Suppressor macrophage treated with lipopolysaccharide for 4 hours (primary cell): ENCODE data around the gene FAN1.

ENCODE experiments used
- DNase-seq: peaks from one replicate; pipeline ENCODE4 v3.0.0-alpha.2; 2020

The FAN1 gene

GRCh38 chr15:30962659-30963058 is 58.9 kb downstream of the FAN1 start:
- DNase-seq = no peak

DNA sequence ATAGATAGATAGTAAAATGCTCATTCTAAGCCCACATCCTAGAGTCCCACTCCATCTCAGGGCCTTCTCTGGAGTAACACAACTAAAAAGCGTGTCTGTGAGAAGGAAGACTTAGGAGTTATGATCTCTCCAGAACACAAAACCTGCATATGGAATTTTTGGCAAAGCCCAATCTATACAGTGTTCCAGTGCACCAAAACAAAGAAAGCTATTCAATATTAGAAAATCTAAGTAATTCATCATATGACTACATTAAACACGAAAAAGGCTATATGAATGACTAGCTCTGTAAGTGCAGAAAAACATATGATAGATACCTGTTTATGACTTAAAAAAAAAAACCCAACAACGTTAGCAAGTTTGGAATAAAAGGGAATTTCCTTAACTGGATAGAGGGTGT is 60.0 kb downstream of the FAN1 start:
- no peak for DNase-seq

DNA sequence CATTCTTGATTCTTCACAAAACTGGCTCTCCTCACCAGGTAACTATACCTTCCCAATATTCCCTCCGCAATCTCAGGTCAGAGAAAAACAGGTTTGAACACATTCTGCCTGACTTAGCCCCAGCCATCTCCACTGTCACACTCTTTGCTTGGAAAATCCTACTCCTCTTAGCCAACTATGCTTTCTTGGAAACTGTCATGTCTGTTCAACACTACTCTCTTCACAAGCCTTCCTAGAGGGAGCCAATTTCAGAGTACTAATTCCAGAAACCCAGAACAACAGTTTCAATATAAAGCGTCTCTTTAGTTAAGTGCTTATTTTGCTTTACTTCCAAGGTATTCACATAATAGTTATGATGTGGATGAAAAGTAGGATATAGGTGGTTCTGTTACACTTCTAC is 66.0 kb downstream of the FAN1 start:
- DNase-seq = no peak

DNA sequence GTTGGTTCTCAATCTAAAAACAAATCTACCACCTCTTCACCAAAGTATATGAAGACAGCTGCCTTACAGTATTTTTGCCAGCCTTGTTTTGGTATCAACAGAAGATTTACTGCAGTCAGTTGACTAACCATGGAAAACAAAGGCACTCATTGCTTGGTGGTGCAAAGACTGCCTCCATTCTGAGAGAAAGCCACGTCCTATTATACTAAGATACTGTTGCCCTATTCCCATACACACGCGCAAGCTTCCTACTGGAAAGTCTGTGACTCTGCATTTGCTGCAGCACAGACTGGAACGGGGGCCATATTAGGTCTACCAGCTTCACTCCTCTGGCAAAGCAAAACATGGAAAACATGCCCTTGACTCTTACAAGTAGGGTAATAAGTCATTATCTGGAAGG is 69.7 kb downstream of the FAN1 start:
- no peak for DNase-seq

DNA sequence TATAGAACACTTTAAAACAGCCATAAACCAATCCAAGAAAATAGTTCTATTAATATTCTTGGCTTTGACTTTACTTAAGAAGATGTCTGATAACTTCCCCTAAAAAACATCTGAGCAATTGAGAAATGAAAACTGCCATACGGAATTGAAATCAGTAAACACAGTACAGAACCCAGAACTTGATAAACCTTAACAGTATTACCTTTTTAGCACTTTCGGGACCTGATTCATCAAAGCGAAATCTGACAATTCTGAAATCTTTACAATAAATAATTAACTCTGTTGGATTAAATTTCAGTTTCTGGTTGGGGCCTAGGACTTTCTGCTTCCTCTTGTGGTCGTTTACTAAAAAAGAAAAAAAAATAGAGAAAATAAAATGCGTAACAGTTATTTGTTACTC is 70.4 kb downstream of the FAN1 start:
- DNase-seq = peak; percentile 9

GRCh38 chr15:30978328-30978727 is 74.6 kb downstream of the FAN1 start:
- no peak for DNase-seq

- peak; percentile 34 for DNase-seq
These were observed 75.7 kb downstream of the FAN1 start for GRCh38 chr15:30979457-30979856.

GRCh38 chr15:30984118-30984517 is 80.4 kb downstream of the FAN1 start:
- DNase-seq = no peak

DNA sequence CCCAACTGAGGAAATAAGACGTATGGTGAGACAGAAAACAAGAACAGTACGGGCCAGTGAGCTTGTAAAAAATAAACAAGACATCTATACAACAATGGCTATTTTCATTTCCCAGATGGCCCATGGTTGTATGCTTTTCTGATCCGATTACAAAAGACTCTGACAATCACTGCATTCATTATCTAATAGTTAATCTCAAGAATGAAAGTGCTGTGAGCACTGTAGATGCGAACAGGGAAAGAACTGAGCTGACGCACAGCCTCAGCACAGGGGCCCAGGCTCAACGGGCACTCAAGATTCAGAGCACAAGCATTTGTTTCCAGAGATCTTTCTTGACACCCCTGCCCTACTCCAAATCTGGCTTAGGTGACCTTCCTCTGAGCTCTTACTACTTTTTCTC is 80.8 kb downstream of the FAN1 start:
- no peak for DNase-seq

- no peak for DNase-seq
These were observed 81.4 kb downstream of the FAN1 start for GRCh38 chr15:30985081-30985531.

DNA sequence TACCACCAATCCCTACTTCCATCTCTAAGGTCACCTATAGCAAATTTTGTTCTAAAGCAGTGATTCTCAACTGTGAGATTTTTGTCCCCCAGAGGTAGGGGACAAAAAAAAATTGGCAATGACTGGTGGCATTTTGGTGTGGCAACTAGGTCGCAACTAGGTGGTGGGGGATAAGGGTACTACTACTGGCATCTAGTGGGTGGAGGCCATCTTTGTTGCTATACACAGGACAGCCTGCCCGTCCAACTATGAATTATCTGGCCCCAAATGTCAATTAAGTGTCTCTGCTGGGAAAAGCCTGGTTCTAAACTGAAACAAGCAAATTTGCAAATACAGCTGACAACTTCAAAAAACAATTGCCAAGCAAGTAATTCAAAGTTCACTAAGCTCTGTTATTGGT is 86.3 kb downstream of the FAN1 start:
- peak; percentile 19 for DNase-seq

GRCh38 chr15:30990446-30991254 is 86.9 kb downstream of the FAN1 start:
- DNase-seq = peak; percentile 69

DNA sequence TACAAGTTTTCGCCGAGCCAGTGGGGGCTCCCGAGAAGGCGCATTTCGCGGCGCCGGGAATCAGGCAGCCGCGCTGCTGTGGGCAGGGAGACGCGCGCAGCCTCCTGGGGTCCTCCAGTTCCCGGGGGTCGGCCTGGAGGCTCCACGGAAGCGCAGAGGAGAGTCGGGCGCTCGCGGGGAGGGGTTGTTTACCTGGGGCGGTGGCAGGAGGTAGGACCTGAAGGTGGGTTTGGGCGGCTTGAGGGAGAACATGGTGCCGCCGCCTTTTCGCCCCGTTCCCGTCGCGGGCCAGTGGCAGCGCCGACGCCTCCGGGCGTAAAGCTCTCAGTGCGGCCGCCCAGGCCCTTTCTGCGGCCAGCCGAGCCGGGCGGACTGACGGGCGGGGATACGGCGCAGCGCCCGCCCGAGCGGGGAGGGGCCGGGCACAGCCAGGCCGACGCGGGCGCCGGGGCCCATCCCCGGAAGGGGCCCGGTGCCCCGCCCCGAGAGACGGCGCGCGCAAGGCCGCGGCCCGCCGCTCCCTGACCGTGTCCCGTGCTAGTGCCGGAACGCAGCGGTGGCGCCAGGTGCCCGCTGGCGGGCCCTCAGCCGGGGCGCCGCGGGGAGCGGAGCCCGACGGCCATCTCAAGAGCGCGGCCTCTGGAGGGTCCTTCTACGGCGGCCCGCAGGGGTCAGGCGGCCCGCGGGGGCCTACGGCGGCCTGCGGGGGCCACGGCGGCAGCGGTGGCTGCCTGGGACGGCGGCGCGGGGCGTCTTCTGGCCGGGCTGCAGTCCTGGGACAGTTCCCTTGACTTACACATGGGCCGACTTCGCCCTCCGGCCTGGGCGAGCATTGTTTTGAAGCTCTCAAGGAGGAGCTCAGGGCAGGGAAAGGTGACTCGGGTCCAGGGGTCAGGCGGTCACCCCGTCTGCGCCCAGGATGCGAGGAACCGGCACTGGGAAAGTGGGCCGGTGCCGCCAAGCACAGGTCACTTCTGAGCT is 87.8 kb downstream of the FAN1 start, which contains the start of gene MTMR10:
TSS of gene MTMR10 (minus strand) at position 374 of the 981 bp plus-strand sequence. CDS start at position 252, 122 bp downstream.
- DNase-seq = peak; percentile 90

GRCh38 chr15:30992249-30992864 is 88.6 kb downstream of the FAN1 start:
- DNase-seq = no peak
